H9 (cell line): Measurements from ENCODE around the gene RANBP9. TPM values are rescaled to one million over a fixed set of nuclear protein-coding genes. Genes with fewer than 3 reads are reported as not detected.

Experiments
- DNase-seq: peaks from one replicate; pipeline ENCODE4 v3.0.0-alpha.2; 2017
- H2AFZ ChIP-seq: one replicate; pipeline ENCODE4 v1.6.1; 2013; ENCODE audit warnings: mild to moderate bottlenecking, low read length, control low read depth, moderate library complexity
- H2AK5ac ChIP-seq: 2 replicates; pipeline ENCODE4 v1.6.1; 2013; ENCODE audit warnings: low read length, control low read depth, mixed read lengths; ENCODE audit not compliant: insufficient read length
- H2BK120ac ChIP-seq: one replicate; pipeline ENCODE4 v1.6.1; 2013; ENCODE audit warnings: low read depth, mild to moderate bottlenecking, low read length, control low read depth, inconsistent platforms; ENCODE audit not compliant: poor library complexity, severe bottlenecking
- H2BK12ac ChIP-seq: 2 replicates; pipeline ENCODE4 v1.6.1; 2013; ENCODE audit warnings: low read length, control low read depth, mixed read lengths, low read depth; ENCODE audit not compliant: insufficient read length
- H2BK15ac ChIP-seq: 2 replicates; pipeline ENCODE4 v1.6.1; 2013; ENCODE audit warnings: low read depth, low read length, control low read depth
- H2BK20ac ChIP-seq: one replicate; pipeline ENCODE4 v1.6.1; 2013; ENCODE audit warnings: low read depth, mild to moderate bottlenecking, low read length, control low read depth, inconsistent platforms; ENCODE audit not compliant: poor library complexity, severe bottlenecking
- H2BK5ac ChIP-seq: 2 replicates; pipeline ENCODE4 v1.6.1; 2013; ENCODE audit warnings: low read length, control low read depth, mixed read lengths; ENCODE audit not compliant: insufficient read length
- H3K14ac ChIP-seq: 2 replicates; pipeline ENCODE4 v1.6.1; 2013; ENCODE audit warnings: low read length, control low read depth; ENCODE audit not compliant: insufficient read depth
- H3K18ac ChIP-seq: 2 replicates; pipeline ENCODE4 v1.6.1; 2013; ENCODE audit warnings: low read depth, mild to moderate bottlenecking, mixed read lengths, low read length, control low read depth; ENCODE audit not compliant: insufficient read length
- H3K23ac ChIP-seq: 2 replicates; pipeline ENCODE4 v1.6.1; 2013; ENCODE audit warnings: low read length, control low read depth, mixed read lengths, low read depth; ENCODE audit not compliant: insufficient read length
- H3K23me2 ChIP-seq: 2 replicates; pipeline ENCODE4 v1.6.1; 2013; ENCODE audit warnings: low read depth, mild to moderate bottlenecking, mixed read lengths, low read length, control low read depth; ENCODE audit not compliant: insufficient read length, poor library complexity, severe bottlenecking
- H3K27ac ChIP-seq: 2 replicates; pipeline ENCODE4 v1.5.1; 2013; ENCODE audit warnings: low read length, control low read depth, mixed read lengths, low read depth; ENCODE audit not compliant: insufficient read length
- H3K27me3 ChIP-seq: 2 replicates; pipeline ENCODE4 v1.6.1; 2013; ENCODE audit warnings: low read length, control low read depth, inconsistent platforms; ENCODE audit not compliant: insufficient read depth
- H3K4ac ChIP-seq: 2 replicates; pipeline ENCODE4 v1.6.1; 2013; ENCODE audit warnings: low read depth, mild to moderate bottlenecking, control low read depth, inconsistent platforms, low read length, moderate library complexity
- H3K4me1 ChIP-seq: 2 replicates; pipeline ENCODE4 v1.6.1; 2013; ENCODE audit warnings: low read length, control low read depth, inconsistent platforms; ENCODE audit not compliant: insufficient read depth
- H3K4me2 ChIP-seq: 2 replicates; pipeline ENCODE4 v1.6.1; 2013; ENCODE audit warnings: low read length, control low read depth, mixed read lengths; ENCODE audit not compliant: insufficient read length, insufficient read depth
- H3K56ac ChIP-seq: 2 replicates; pipeline ENCODE4 v1.6.1; 2013; ENCODE audit warnings: low read depth, mild to moderate bottlenecking, mixed read lengths, low read length, control low read depth; ENCODE audit not compliant: insufficient read length
- H3K79me1 ChIP-seq: 2 replicates; pipeline ENCODE4 v1.6.1; 2013; ENCODE audit warnings: low read depth, mild to moderate bottlenecking, moderate library complexity, low read length, control low read depth, inconsistent platforms; ENCODE audit not compliant: insufficient read depth, poor library complexity, severe bottlenecking
- H3K79me2 ChIP-seq: 2 replicates; pipeline ENCODE4 v1.6.1; 2013; ENCODE audit warnings: low read length, control low read depth, inconsistent platforms; ENCODE audit not compliant: insufficient read depth
- H3K9ac ChIP-seq: 2 replicates; pipeline ENCODE4 v1.6.1; 2013; ENCODE audit warnings: low read length, control low read depth, mixed read lengths; ENCODE audit not compliant: insufficient read length; ENCODE audit errors: extremely low read depth
- H3K9me3 ChIP-seq: one replicate; pipeline ENCODE4 v1.6.1; 2013; ENCODE audit warnings: low read depth, low read length, inconsistent platforms; ENCODE audit not compliant: control insufficient read depth
- H3T11ph ChIP-seq: one replicate; pipeline ENCODE4 v1.6.1; 2013; ENCODE audit warnings: mild to moderate bottlenecking, low read length, control low read depth, inconsistent platforms
- H4K20me1 ChIP-seq: one replicate; pipeline ENCODE4 v1.6.1; 2013; ENCODE audit not compliant: control insufficient read depth, insufficient read length, insufficient read depth
- H4K5ac ChIP-seq: 2 replicates; pipeline ENCODE4 v1.6.1; 2013; ENCODE audit warnings: low read depth, mild to moderate bottlenecking, mixed read lengths, low read length, control low read depth; ENCODE audit not compliant: insufficient read length
- H4K8ac ChIP-seq: replicated peaks from 2 replicates; pipeline ENCODE4 v1.6.1; 2013; ENCODE audit warnings: low read length, control low read depth, mixed read lengths, low read depth; ENCODE audit not compliant: insufficient read length
- H4K91ac ChIP-seq: 2 replicates; pipeline ENCODE4 v1.6.1; 2013; ENCODE audit warnings: low read depth, mild to moderate bottlenecking, moderate library complexity, mixed read lengths, low read length, control low read depth; ENCODE audit not compliant: insufficient read length
- H3K27ac Mint-ChIP-seq, 3 experiments: 2 replicates in 2 of 3; 3 replicates in 1 of 3; pipeline ENCODE4 v1.8.0; 2020 to 2021; ENCODE audit warnings: mixed read lengths in 3 of 3, mild to moderate bottlenecking in 1 of 3, moderate library complexity in 1 of 3
- H3K27me3 Mint-ChIP-seq: 2 replicates; pipeline ENCODE4 v1.8.0; 2021; ENCODE audit warnings: low read depth, mild to moderate bottlenecking, moderate library complexity, mixed read lengths
- H3K36me3 Mint-ChIP-seq, 3 experiments: 2 replicates in 2 of 3; 3 replicates in 1 of 3; pipeline ENCODE4 v1.8.0; 2020 to 2021; ENCODE audit warnings: low read depth in 3 of 3, mixed read lengths in 3 of 3; ENCODE audit not compliant: insufficient read depth in 1 of 3
- H3K4me1 Mint-ChIP-seq, 2 experiments: 2 replicates each; pipeline ENCODE4 v1.8.0; 2020; ENCODE audit warnings: mixed read lengths in 2 of 2
- H3K4me3 Mint-ChIP-seq, 2 experiments: 2 replicates in 1 of 2; 3 replicates in 1 of 2; pipeline ENCODE4 v1.8.0; 2020 to 2021; ENCODE audit warnings: mild to moderate bottlenecking in 2 of 2, mixed read lengths in 2 of 2, moderate library complexity in 1 of 2
- H3K9me3 Mint-ChIP-seq, 2 experiments: 2 replicates in 1 of 2; 3 replicates in 1 of 2; pipeline ENCODE4 v1.8.0; 2020; ENCODE audit warnings: mild to moderate bottlenecking in 2 of 2, mixed read lengths in 2 of 2, moderate library complexity in 1 of 2
- CTCF ChIP-seq: fragments of 200-600 bp; sonication (generic); conservative IDR thresholded peaks from 3 replicates; pipeline ENCODE4 v1.8.0; 2021; ENCODE audit warnings: antibody characterized with exemption, mild to moderate bottlenecking
- WGBS: extraction: QIAGEN DNeasy Blood & Tissue Kit; methylation state at CpG from one replicate; pipeline ENCODE4 v1.1.7; 2013; ENCODE audit warnings: missing lambda C conversion rate, low lambda C conversion rate, mixed read lengths; ENCODE audit not compliant: insufficient read length; ENCODE audit errors: extremely low coverage; 5-methylcytosine and 5-hydroxymethylcytosine counted together
- total RNA-seq: library from RNA; stranded (reverse); gene quantifications from 2 replicates; pipeline ENCODE4 v1.2.1, GENCODE V29; 2021

Gene RANBP9
- total RNA-seq, 1 experiment from 2014 or later: 37.2 TPM

DNA sequence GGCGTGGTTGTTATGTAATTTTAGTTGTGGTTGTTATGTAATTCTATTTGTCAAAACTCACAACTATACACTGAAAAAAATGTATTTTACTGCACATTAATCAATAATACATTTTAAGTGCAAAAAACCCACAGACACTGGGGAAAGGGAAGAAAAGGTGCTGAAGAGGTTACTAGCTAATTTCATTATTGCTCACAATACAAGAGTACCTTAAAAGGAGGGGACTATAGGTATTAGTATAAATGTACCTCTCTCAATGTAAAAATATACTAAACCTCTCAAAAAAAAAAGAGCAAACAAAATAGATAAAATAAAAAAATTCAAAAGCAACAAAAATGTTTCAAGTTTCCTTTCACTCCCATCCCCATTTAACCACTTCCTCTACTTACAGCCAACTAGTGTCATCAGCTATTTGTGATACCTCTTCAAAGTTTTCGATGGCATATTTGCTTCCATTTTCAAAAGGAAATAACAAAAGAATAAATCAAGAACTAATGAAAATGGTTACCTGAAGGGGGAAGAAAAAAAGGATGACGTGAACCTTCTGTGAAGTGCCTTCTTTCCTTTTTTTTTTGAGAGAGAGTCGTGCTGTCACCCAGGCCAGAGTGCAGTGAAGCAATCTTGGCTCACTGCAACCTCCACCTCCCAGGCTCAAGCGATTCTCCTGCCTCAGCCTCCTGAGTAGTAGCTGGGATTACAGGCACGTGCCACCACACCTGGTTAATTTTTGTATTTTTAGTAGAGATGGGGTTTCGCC, 30.2 kb downstream of the RANBP9 start:
- Histone ChIP-seq H3K4ac (no peak overlapping the region), H2BK20ac (no peak overlapping the region), H2BK120ac (no peak overlapping the region), H2BK15ac (no peak overlapping the region), H2BK12ac (no peak overlapping the region), H3K4me2 (no peak overlapping the region), H3K27ac (no peak overlapping the region), H3K27me3 (no peaks in the 10 kb centered on the region), H3K79me2 (peaks cover 5% of the 10 kb centered on the region; the same call in 1 of the 2 replicates), H3K4me1 (no peaks in the 10 kb centered on the region), H2BK5ac (no peak overlapping the region), H4K20me1 (no peaks in the 10 kb centered on the region), H4K8ac (no peak overlapping the region), H4K5ac (no peak overlapping the region), H3K23me2 (no peaks in the 10 kb centered on the region), H3K9ac (no peak overlapping the region), H2AK5ac (no peak overlapping the region), H4K91ac (no peak overlapping the region), H3K23ac (no peak overlapping the region), H3K56ac (no peak overlapping the region), H2AFZ (no peak overlapping the region), H3K79me1 (no peaks in the 10 kb centered on the region), H3K9me3 (no peaks in the 10 kb centered on the region), H3K18ac (no peak overlapping the region), H3K14ac (no peak overlapping the region), H3T11ph (no peak overlapping the region)
- no CpG with 5 or more reads among the region's 7 CpGs for WGBS
- no peak for DNase-seq
- Mint-ChIP-seq H3K36me3 (peaks cover 15 to 21% (median 18%) of the 10 kb centered on the region in 3 experiments), H3K9me3 (peaks cover 9 to 10% of the 10 kb centered on the region in 2 experiments; a peak in 4 of 5 replicates), H3K27me3 (no peaks in the 10 kb centered on the region), H3K27ac (no peak overlapping the region; a peak in 1 of 7 replicates), H3K4me3 (no peak overlapping the region), H3K4me1 (peaks cover 10 to 22% of the 10 kb centered on the region in 2 experiments)
- no peak for TF ChIP-seq CTCF
